GM12801 (cell line): ENCODE measurements around the gene ADAM29.

ENCODE experiments used
- TF ChIP-seq, protein P1 (sequence below): IDR thresholded peaks from one replicate; pipeline ENCODE4 v1.5.1; 2011; ENCODE audit warnings: control low read depth; ENCODE audit not compliant: insufficient read length; ENCODE audit errors: extremely low read depth

ADAM29 gene

GRCh38 chr4:174929346-174929745 lies 11.2 kb downstream of the ADAM29 start:
- TF ChIP-seq, protein P1, sequence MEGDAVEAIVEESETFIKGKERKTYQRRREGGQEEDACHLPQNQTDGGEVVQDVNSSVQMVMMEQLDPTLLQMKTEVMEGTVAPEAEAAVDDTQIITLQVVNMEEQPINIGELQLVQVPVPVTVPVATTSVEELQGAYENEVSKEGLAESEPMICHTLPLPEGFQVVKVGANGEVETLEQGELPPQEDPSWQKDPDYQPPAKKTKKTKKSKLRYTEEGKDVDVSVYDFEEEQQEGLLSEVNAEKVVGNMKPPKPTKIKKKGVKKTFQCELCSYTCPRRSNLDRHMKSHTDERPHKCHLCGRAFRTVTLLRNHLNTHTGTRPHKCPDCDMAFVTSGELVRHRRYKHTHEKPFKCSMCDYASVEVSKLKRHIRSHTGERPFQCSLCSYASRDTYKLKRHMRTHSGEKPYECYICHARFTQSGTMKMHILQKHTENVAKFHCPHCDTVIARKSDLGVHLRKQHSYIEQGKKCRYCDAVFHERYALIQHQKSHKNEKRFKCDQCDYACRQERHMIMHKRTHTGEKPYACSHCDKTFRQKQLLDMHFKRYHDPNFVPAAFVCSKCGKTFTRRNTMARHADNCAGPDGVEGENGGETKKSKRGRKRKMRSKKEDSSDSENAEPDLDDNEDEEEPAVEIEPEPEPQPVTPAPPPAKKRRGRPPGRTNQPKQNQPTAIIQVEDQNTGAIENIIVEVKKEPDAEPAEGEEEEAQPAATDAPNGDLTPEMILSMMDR: no peak

- TF ChIP-seq, protein P1: no peak
Measured at GRCh38 chr4:174930895-174931294, 12.7 kb downstream of the ADAM29 start.

GRCh38 chr4:174933083-174933482 lies 14.9 kb downstream of the ADAM29 start:
- TF ChIP-seq, protein P1: no peak

- TF ChIP-seq, protein P1: no peak
Measured at GRCh38 chr4:174934360-174934759, 16.2 kb downstream of the ADAM29 start.

- TF ChIP-seq, protein P1: no peak
Measured at GRCh38 chr4:174935607-174936006, 17.4 kb downstream of the ADAM29 start.

- TF ChIP-seq, protein P1: no peak
Measured at GRCh38 chr4:174940002-174940401, 21.8 kb downstream of the ADAM29 start.

- TF ChIP-seq, protein P1: no peak
Measured at GRCh38 chr4:174946246-174946645, 28.1 kb downstream of the ADAM29 start.

- TF ChIP-seq, protein P1: no peak
Measured at GRCh38 chr4:174948826-174949225, 30.7 kb downstream of the ADAM29 start.
